Spleen (tissue), 7 donors: ENCODE results near the gene MCRS1.

Experiments
- CTCF ChIP-seq, 11 experiments: fragments of 200-600 bp in 7 of 11; fragments of 450-650 bp in 4 of 11; sonication (generic) in 4 of 11; IDR thresholded peaks in 8 of 11; conservative IDR thresholded peaks in 3 of 11; 1 replicate in 7 of 11; 2 replicates in 4 of 11; pipeline versions ENCODE4 v1.4.0 to v1.8.0; 2016 to 2021; ENCODE audit warnings: antibody characterized with exemption in 11 of 11, inconsistent platforms in 4 of 11, mild to moderate bottlenecking in 1 of 11
- POLR2A ChIP-seq, 3 donors: fragments of 450-650 bp; IDR thresholded peaks; one replicate each; pipeline ENCODE4 v1.5.1; 2017; ENCODE audit warnings: antibody characterized with exemption in 3 of 3, mild to moderate bottlenecking in 1 of 3
- POLR2AphosphoS5 ChIP-seq, 3 donors: sonication (generic); formaldehyde crosslinking; IDR thresholded peaks; one replicate each; pipeline ENCODE4 v1.5.1; 2017; ENCODE audit warnings: antibody characterized with exemption in 3 of 3
- donor health status: DM: no; HTN: no; CAD: no; lungs with moderate emphysema.
- donor health status: DM: no; HTN: no; CAD: no.
- donor health status: DM: no; HTN: no; CAD: no.

GRCh38 chr12:49598527-49598926, 30.6 kb upstream of the MCRS1 start:
- no peak for TF ChIP-seq POLR2A (IDR thresholded peaks at IDR 0.05)
- no peak for TF ChIP-seq CTCF (IDR thresholded peaks at IDR 0.05 in 8 of 11, conservative IDR thresholded peaks at IDR 0.05 in 3 of 11)
- no peak for TF ChIP-seq POLR2AphosphoS5 (IDR thresholded peaks at IDR 0.05)
